Chondrocyte (in vitro differentiated cells): Measurements from ENCODE around the gene BLTP2. TPM values are rescaled to one million over a fixed set of nuclear protein-coding genes. Genes with fewer than 3 reads are reported as not detected.

ENCODE experiments used
- DNase-seq: peaks from one replicate; pipeline ENCODE4 v3.0.0; 2021; ENCODE audit warnings: mixed read lengths, low spot score
- H3K27ac Mint-ChIP-seq: one replicate; pipeline ENCODE4 v1.8.0; 2021; ENCODE audit warnings: mild to moderate bottlenecking, moderate library complexity, mixed read lengths; ENCODE audit not compliant: unreplicated experiment
- H3K27me3 Mint-ChIP-seq: 2 replicates; pipeline ENCODE4 v1.8.0; 2021; ENCODE audit warnings: low read depth, mixed read lengths
- H3K36me3 Mint-ChIP-seq: 2 replicates; pipeline ENCODE4 v1.8.0; 2021; ENCODE audit warnings: low read depth, mixed read lengths
- H3K4me1 Mint-ChIP-seq: 2 replicates; pipeline ENCODE4 v1.8.0; 2021; ENCODE audit warnings: low read depth, mild to moderate bottlenecking, mixed read lengths
- H3K4me3 Mint-ChIP-seq: one replicate; pipeline ENCODE4 v1.8.0; 2021; ENCODE audit warnings: mild to moderate bottlenecking, moderate library complexity, mixed read lengths; ENCODE audit not compliant: unreplicated experiment
- H3K9me3 Mint-ChIP-seq: 2 replicates; pipeline ENCODE4 v1.8.0; 2021; ENCODE audit warnings: low read depth, mixed read lengths
- CTCF ChIP-seq: fragments of 200-600 bp; sonication (generic); IDR thresholded peaks from 2 replicates; pipeline ENCODE4 v1.5.0; 2021; ENCODE audit warnings: antibody characterized with exemption, mild to moderate bottlenecking, moderate library complexity
- total RNA-seq: library from RNA; stranded (reverse); gene quantifications from 3 replicates; pipeline ENCODE4 v1.2.1, GENCODE V29; 2021

Gene BLTP2
- total RNA-seq, 1 donor from 2014 or later = 112 TPM

GRCh38 chr17:28635506-28635905 is 9.5 kb downstream of the BLTP2 start:
- no peak overlapping the region for H3K4me3 Mint-ChIP-seq
- TF ChIP-seq CTCF = no peak
- peaks cover 62% of the 10 kb centered on the region for H3K36me3 Mint-ChIP-seq
- H3K9me3 Mint-ChIP-seq = no peaks in the 10 kb centered on the region
- no peak for DNase-seq
- no peak overlapping the region for H3K27ac Mint-ChIP-seq
- no peaks in the 10 kb centered on the region for H3K27me3 Mint-ChIP-seq
- no peaks in the 10 kb centered on the region for H3K4me1 Mint-ChIP-seq

GRCh38 chr17:28634206-28634865 is 10.6 kb downstream of the BLTP2 start:
- H3K4me3 Mint-ChIP-seq = no peak overlapping the region
- H3K36me3 Mint-ChIP-seq = peaks cover 56% of the 10 kb centered on the region
- H3K9me3 Mint-ChIP-seq = no peaks in the 10 kb centered on the region
- no peaks in the 10 kb centered on the region for H3K4me1 Mint-ChIP-seq
- H3K27me3 Mint-ChIP-seq = no peaks in the 10 kb centered on the region
- DNase-seq = no peak
- no peak for TF ChIP-seq CTCF
- H3K27ac Mint-ChIP-seq = no peak overlapping the region

DNA sequence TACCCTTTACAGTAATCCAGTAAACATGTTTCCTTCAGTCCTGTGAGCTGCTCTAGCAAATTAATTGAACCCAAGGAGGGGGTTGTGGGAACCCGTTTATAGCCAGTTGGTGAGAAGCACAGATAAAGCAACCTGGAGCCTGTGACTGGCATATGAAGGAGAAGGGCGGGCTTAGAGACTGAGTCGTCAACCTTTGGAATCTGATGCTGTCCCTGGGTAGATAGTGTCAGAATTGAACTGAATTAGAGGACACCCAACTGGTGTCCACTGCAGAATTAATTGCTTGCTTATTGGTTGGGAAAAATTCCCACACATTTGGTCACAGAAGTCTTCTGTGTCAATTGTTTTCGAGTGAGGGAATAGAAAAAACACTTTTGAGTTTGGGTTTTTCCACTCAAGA is 18.1 kb downstream of the BLTP2 start:
- Mint-ChIP-seq H3K4me3 (no peak overlapping the region), H3K27ac (no peak overlapping the region), H3K9me3 (no peaks in the 10 kb centered on the region), H3K36me3 (peaks cover 42% of the 10 kb centered on the region), H3K4me1 (no peaks in the 10 kb centered on the region), H3K27me3 (no peaks in the 10 kb centered on the region)
- DNase-seq = no peak
- TF ChIP-seq CTCF = no peak

DNA sequence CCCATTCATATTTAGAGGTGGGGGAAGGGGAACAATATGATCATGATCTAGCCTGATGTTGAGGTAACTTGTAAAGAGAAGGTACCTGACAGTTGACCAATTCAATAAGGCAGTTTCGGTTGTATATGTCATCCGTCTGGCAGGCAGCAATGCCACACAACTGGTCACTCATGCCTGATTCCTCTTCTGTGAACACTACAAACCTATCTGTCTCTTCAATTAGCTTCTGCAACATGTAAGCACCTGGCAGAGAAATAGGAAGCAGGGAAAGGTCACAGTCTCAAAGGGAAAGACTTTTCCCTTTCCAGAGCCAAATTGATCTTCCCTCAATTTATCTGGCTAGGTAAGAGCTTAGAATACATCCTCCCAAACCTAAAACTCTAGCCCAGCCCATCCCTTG is 20.8 kb downstream of the BLTP2 start:
- H3K9me3 Mint-ChIP-seq = no peaks in the 10 kb centered on the region
- H3K27ac Mint-ChIP-seq = no peak overlapping the region
- H3K4me1 Mint-ChIP-seq = no peaks in the 10 kb centered on the region
- no peak for DNase-seq
- no peak overlapping the region for H3K4me3 Mint-ChIP-seq
- H3K36me3 Mint-ChIP-seq = peaks cover 44% of the 10 kb centered on the region
- H3K27me3 Mint-ChIP-seq = no peaks in the 10 kb centered on the region
- no peak for TF ChIP-seq CTCF

- H3K4me3 Mint-ChIP-seq = no peak overlapping the region
- no peak overlapping the region for H3K27ac Mint-ChIP-seq
- H3K9me3 Mint-ChIP-seq = no peaks in the 10 kb centered on the region
- TF ChIP-seq CTCF = no peak
- no peaks in the 10 kb centered on the region for H3K27me3 Mint-ChIP-seq
- DNase-seq = no peak
- H3K4me1 Mint-ChIP-seq = no peaks in the 10 kb centered on the region
- H3K36me3 Mint-ChIP-seq = peaks cover 47% of the 10 kb centered on the region
Measured at GRCh38 chr17:28623696-28624095, 21.3 kb downstream of the BLTP2 start.
